GM10248 (cell line): Measurements from ENCODE around the gene EXOC7.
A peak's percentile ranks its signal among the peaks of the same experiment; 100 is the strongest.

Source experiments
- CTCF ChIA-PET: fragments of 300-600 bp; sonication (Branson Sonifier 250); formaldehyde crosslinking; extraction: SDS; loops from one replicate; lab custom pipeline; 2021; ENCODE audit warnings: antibody characterized with exemption; lab: Yijun Ruan, JAX
- POLR2A ChIA-PET: fragments of 350-650 bp; sonication (Branson Sonifier 250); formaldehyde crosslinking; extraction: SDS; loops from one replicate; lab custom pipeline; 2020; ENCODE audit warnings: antibody characterized with exemption; lab: Yijun Ruan, JAX
- DNase-seq: peaks from one replicate; pipeline ENCODE4 v3.0.0; 2012; ENCODE audit errors: extremely low spot score
- CTCF ChIP-seq: IDR thresholded peaks from 2 replicates; pipeline ENCODE4 v1.5.1; 2012; ENCODE audit warnings: mild to moderate bottlenecking, low read depth; ENCODE audit errors: extremely low read depth, missing control alignments, control extremely low read depth

The EXOC7 gene

DNA sequence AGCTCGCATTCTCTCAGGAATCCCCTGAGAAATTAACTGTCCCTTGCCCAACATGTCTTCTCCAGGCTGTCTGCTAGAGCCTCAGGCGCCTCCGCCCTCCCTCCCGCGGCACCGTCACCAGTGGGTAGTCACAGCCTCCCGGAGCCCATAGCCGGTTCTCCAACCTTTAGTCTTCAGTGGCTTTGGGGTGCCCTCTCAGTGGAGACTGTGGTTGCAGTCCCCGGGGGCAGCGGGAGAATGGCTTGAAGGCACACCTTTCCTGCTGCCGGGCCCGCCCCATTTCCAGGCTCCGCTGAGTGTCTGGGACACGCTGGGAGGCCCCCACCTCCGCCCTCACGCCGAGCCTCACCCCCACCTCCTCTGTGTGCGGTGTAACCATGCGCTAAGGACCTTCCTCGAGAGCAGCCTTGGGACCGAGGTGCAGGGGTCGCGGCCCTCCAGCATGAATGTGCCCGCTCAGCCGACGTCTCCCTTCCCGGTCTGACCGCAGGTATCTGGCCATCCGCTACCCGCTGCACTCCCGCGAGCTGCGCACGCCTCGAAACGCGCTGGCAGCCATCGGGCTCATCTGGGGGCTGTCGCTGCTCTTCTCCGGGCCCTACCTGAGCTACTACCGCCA, 27.3 kb downstream of the EXOC7 start:
- no peak for DNase-seq
- CTCF ChIA-PET: interaction anchor here (1.2 kb wide), 1 partner anchor 204 kb away, joined by 3 read pairs; no protein-coding TSS in a partner anchor
- no peak for TF ChIP-seq CTCF
- POLR2A ChIA-PET: no interaction called here

- no peak for TF ChIP-seq CTCF
- POLR2A ChIA-PET: no interaction called here
- CTCF ChIA-PET: interaction anchor here (1.2 to 1.3 kb wide), 2 partner anchors 8 to 204 kb away, joined by 3 to 4 read pairs; no protein-coding TSS in a partner anchor
- DNase-seq: no peak
Observed at GRCh38 chr17:76075364-76076145, 28.0 kb downstream of the EXOC7 start.

DNA sequence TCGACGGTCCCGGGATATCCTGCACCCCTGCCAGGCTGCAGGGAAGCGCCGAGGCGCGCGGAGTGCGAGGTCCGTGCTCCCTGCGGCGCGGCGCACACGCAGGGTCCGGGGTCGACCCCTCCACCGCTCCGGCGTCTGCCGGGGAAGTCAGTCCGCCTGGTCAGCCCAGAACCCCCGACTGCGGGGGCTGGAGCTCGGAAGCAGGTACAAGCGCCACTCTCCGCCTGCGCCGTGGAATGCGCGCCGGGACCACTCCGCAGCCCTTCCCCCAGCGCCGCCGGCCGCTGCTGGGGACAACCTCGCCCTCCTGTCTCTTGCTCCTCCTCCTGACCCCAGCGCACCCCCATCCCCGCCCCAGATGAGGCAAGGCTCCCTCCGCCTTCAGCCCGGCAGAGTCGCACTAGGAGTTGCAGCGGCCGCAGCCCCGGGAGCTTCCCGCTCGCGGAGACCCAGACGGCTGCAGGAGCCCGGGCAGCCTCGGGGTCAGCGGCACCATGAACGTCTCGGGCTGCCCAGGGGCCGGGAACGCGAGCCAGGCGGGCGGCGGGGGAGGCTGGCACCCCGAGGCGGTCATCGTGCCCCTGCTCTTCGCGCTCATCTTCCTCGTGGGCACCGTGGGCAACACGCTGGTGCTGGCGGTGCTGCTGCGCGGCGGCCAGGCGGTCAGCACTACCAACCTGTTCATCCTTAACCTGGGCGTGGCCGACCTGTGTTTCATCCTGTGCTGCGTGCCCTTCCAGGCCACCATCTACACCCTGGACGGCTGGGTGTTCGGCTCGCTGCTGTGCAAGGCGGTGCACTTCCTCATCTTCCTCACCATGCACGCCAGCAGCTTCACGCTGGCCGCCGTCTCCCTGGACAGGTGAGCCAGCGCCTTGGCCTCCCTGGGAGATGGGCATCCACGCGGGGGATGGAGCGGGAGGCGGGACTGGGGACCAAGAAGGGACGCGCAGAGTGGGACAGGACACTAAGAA, 28.9 kb downstream of the EXOC7 start, which contains the start of gene GALR2:
TSS of gene GALR2 (plus strand) at position 392 of the 974 bp plus-strand sequence. CDS start at position 495, 103 bp downstream.
- no peak for TF ChIP-seq CTCF
- no peak for DNase-seq
- POLR2A ChIA-PET: no interaction called here
- CTCF ChIA-PET: interaction anchor here (0.8 to 1.3 kb wide), 2 partner anchors 9 to 11 kb away, joined by 3 to 4 read pairs; no protein-coding TSS in a partner anchor

DNA sequence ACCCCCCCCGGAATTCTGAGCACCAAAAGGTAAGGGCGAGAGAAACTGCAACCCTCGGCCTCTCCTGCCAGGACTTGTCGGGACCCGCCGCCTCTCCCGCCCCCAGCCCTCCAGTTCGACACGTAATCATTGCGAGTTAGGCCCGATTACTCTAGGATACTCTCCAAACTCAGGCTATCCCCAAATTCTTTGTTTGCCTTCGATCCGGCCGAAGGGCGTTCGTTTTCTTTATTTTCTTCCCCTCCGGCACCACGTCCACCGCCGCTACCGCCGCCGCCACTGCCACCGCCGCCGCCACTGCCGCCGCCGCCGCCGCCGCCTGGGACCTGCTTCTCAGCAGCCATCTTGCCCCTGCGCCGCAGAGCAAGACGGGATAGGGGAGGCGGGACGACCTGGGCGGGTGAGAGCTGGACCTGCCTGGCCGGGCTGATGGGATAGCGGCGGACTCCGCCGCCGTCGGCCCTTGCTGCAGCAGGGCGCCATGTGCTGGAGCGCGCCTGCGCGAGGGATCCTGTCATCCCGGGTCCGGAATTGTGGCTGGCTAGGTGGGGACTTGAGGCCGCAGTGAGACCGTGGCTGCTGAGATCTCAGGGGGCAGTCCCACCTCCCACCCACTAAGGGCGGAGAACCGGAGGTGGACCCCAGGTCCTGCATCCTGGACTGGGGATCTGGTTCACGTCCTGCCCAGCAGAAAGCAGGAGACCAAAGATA, 31.3 kb downstream of the EXOC7 start, which contains the start of gene SRP68:
TSS of gene SRP68 (minus strand) at position 370 of the 711 bp plus-strand sequence. CDS start at position 344, 26 bp downstream.
- no peak for TF ChIP-seq CTCF
- POLR2A ChIA-PET: interaction anchor here (1.0 kb wide), 1 partner anchor 282 kb away, joined by 3 read pairs; the partner anchor contains the start of gene PRPSAP1
- CTCF ChIA-PET: interaction anchor here (1.0 to 1.7 kb wide), 4 partner anchors 11 to 326 kb away, joined by 3 to 5 read pairs (median 3); no protein-coding TSS in a partner anchor
- peak; percentile 95 for DNase-seq

- no peak for TF ChIP-seq CTCF
- DNase-seq: peak; percentile 66
- ChIA-PET CTCF (interaction anchor here (1.0 to 1.7 kb wide), 4 partner anchors 11 to 327 kb away, joined by 3 to 5 read pairs (median 3); no protein-coding TSS in a partner anchor), POLR2A (interaction anchor here (1.0 kb wide), 1 partner anchor 282 kb away, joined by 3 read pairs; the partner anchor contains the start of gene PRPSAP1)
Observed at GRCh38 chr17:76071531-76072147, 31.9 kb downstream of the EXOC7 start.
